Measurements from ENCODE around the gene COL27A1.

- TF ChIP-seq YY1 (IDR thresholded peaks at IDR 0.05; ENCODE audit: insufficient read depth, insufficient read length) = no peak
- TF ChIP-seq ZNF274 (IDR thresholded peaks at IDR 0.05; ENCODE audit: low read depth, low read length) = no peak
- no peak for TF ChIP-seq SUZ12 (IDR thresholded peaks at IDR 0.05; ENCODE audit: extremely low read depth, insufficient read depth, insufficient read length)
Measured at GRCh38 chr9:114181607-114182409, 26.5 kb downstream of the COL27A1 start.

Data from NT2/D1 (cell line).